ENCODE data around the gene TIRAP. TPM values are rescaled to one million over a fixed set of nuclear protein-coding genes. Genes with fewer than 3 reads are reported as not detected.
"Not testable (repeated sequence)": the region's sequence is repeated elsewhere in the genome, so short reads cannot be mapped to it uniquely, and the experiment has no call there.

Gene TIRAP, protein sequence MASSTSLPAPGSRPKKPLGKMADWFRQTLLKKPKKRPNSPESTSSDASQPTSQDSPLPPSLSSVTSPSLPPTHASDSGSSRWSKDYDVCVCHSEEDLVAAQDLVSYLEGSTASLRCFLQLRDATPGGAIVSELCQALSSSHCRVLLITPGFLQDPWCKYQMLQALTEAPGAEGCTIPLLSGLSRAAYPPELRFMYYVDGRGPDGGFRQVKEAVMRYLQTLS
- 10 to 100 TPM; 10.6 to 19.1 (median 13.5) TPM for polyA plus RNA-seq (ENCODE audit: insufficient read length in 4 of 4)

DNA sequence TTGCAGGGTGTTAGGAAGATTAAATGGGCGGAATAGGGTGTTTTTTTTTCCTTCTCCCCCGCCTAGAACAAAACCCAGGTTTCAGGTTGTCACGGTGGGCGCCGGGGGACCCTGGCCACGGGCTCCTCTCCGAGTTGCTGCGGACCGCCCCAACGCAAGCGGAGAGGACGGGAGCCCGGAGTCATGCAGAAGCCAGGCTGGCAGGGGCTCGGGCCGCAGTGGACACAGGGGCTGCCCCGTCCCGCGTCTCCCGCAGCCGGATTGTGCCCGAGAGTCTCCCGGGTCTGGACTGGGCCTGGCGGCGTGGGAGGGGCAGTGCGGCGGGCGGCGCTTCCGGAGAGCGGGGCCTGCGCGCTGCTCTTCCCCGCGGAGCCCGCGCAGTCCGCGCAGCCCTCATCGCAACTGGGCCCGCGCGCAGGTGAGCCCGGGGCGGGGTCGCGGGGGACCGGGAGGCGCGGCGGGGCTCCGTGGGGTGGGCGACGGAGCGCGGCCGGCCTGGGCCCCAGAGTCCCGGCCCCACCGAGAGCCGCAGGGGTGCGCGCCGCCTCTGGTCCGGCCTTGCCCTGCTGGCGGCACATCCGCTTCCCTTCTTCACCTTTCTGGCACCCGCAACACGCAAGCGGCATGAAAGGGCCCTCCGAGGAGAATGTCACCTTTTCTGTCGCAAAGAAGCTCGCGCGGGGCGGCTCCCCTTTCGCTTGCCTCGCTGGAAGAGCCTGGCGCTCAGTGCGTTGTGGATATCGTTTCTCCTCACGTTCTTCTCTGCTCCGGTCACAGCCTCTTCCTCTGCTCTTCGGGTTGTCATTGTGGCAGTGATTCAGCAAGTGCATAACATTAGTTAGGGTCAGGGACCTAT, at the start of gene TIRAP:
TIRAP (plus strand) TSS at position 358 of the 856 bp plus-strand sequence. CDS start 7,802 bp downstream, outside the sequence.
- DNase-seq (ENCODE audit: low read depth in 4 of 4, low spot score in 2 of 4), result peak in 2 of 4 donors; percentile 37 to 45

DNA sequence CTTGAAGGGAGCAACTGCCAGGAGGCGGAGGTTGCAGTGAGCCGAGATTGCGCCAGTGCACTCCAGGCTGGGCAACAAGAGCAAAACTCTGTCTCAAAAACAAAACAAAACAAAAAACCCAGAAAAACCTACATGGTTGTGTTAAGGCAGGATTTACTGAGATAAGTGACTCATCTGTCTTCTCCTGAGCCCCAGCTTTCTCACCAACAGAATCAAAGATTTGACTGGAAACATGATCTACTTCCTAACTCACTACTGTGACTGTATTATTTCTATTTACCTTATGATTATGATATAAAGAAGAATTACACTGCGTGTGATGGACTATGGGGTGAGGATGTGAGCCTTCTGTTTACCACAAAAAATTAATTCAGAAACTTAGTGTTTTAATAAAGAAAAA, 49.5 kb upstream of the TIRAP start:
- DNase-seq (ENCODE audit: low read depth in 4 of 4, low spot score in 2 of 4), result no peak

DNA sequence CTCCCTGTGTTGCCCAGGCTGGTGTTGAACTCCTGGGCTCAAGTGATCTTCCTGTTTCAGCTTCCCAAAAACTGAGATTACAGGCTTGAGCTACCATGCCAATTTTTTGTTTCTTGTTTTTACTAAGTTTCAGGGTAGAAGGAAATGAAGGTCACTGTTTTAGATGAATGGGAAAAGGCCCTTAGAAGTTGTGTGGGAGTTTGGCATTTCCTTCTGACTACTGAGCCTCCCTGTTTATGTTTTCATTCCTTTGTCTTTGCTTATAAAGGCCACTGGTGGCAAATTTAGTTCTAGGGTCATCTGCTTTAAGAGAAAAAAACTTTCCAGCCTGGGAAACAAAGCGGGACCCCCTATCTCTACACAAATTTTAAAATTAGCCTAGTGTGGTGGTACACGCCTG, 36.3 kb upstream of the TIRAP start:
- DNase-seq (ENCODE audit: low read depth in 4 of 4, low spot score in 2 of 4), result no peak

DNA sequence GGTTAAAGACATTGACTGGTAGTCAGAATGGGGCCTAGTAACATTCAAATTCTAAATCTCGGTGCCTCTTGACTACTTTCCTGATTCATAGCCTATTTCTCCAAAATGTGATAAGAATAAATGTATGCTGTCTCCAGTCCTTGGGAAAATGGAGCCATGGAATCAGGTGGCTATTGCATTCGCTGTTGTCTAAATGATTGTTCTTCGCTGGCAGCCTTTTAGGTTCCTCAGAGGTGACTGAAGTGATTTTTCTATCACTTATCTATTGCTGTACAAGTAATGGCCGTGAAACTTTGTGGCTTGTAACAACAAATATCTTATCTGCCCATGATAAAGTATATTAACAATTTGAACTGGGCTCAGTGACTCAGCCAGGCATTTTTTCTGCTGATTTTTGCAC, 29.6 kb upstream of the TIRAP start:
- no peak for DNase-seq (ENCODE audit: low read depth in 4 of 4, low spot score in 2 of 4)

DNA sequence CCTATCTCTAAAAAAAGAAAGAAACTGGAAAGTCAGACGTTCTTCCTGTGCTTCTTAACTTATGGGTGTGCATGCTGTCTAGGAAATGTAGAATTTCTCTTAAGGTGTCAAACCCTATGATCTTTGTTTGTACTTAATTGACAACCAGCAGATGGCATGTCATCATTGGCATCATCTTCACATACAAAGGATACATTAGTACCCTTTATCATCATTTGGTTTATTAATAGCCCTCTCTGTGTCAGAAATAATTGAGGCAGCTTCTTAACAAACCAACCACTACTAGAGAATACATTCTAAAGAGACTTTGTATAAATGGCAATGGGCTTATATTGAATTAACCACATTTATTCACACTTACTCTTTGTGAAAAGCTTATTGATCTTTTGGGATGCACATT, 28.1 kb upstream of the TIRAP start:
- DNase-seq (ENCODE audit: low read depth in 4 of 4, low spot score in 2 of 4), result no peak

DNA sequence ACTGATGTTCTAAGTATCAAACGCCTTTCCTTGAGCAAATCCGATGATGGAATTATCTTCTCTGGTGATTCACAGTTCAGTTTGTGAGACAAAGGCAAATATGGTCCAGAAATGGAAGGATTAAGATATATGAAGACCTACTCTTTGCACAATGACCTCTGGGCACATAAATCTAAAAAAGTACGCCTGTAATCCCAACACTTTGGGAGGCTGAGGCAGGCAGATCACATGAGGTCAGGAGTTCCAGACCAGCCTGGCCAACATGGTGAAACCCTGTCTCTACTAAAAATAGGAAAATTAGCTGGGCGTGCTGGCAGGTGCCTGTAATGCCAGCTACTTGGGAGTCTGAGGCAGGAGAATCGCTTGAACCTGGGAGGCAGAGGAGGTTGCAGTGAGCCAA, 27.4 kb upstream of the TIRAP start:
- not testable (repeated sequence) for DNase-seq (ENCODE audit: low read depth in 4 of 4, low spot score in 2 of 4)

DNA sequence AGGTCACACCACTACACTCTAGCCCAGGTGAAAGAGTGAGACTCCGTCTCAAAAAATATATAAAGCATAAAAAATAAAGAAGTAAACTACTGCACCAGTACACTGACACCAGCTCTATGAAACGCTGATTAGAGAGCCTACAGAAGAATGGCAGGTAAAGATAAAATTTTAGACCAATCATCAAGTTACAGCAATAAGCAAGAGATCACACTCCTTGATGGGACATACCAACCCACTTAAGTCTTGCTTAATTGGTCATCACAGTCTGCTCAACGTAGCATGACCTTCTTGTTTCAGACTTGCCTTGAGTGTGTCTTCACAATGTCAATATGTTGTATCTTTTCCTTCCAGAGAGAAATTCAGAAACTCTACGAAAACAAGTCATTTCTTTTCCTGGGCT, 26.7 kb upstream of the TIRAP start:
- DNase-seq (ENCODE audit: low read depth in 4 of 4, low spot score in 2 of 4), result no peak

DNA sequence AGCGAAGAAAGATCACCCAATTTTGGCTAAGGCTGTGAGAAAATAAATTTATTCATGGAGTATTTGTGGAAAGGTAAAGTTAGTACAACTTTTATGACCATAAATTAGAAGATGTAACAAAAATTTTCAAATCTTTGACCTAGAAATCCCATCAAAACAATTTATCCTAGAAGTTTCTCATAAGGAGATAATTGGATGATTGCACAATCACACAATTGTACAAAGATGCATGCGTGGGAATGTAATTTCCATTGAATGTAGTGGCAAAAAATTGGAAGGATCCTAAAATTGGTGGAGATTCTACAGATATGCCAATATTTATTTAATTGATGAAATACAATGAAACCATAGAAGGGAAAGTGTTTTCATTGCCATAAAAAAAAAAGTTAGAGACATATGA, 25.7 kb upstream of the TIRAP start:
- no peak for DNase-seq (ENCODE audit: low read depth in 4 of 4, low spot score in 2 of 4)

DNA sequence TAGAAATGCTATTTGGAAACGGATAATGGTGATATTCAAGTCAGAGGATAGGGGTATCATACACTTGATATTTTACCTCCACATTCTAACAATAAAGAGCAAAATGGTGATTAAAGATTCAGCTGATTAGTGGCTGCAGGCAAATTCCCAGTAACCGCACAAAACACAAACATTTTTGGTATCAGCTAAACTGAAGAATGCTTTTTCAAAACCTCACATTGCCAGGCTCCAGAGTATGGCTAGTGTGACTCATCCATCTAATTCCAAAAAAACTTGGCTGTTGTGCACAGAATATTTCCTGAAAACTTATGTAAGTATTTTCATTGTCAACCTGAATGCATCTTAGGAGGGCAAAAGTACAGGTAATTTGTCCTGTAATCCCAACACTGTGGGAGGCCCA, 25.1 kb upstream of the TIRAP start:
- no peak for DNase-seq (ENCODE audit: low read depth in 4 of 4, low spot score in 2 of 4)

DNA sequence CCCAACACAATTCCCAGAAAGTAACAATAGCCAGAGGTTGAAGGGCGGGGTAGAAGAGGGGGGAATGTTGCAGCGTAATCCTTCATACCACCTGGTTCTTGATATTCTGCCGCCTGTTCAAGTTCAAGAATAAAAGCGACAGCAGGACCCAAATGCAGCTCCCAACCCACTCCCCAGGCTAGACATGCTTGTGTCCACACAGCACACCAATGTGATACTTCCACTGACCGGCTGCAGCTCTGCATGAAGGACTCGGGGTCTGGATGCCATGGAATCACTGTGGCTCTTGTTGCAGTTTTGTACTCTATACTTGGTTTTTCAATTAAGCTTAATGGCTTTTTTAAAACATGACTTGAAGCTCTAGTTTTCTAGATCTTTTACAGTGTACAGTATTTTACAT, 20.7 kb upstream of the TIRAP start:
- DNase-seq (ENCODE audit: low read depth in 4 of 4, low spot score in 2 of 4), result no peak

DNA sequence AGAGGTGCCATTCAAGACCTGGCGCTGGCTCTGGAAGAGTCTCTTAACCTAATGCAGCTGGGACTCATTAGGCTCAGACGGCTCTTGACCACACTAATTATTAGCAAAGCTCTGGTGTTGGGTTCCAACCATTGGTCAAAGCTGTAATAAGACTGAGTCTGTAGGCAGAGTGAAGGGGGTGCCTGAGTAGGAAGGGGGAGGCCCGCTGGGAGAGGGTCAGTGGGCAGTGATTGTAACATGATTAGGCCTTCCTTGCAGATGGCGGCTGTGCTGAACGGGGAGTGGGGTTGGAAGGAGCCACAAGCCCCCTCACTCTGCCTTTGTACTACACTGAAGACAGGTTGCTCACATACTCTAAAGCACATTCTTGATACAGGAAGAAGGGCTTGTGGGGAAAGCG, 19.4 kb upstream of the TIRAP start:
- no peak for DNase-seq (ENCODE audit: low read depth in 4 of 4, low spot score in 2 of 4)

DNA sequence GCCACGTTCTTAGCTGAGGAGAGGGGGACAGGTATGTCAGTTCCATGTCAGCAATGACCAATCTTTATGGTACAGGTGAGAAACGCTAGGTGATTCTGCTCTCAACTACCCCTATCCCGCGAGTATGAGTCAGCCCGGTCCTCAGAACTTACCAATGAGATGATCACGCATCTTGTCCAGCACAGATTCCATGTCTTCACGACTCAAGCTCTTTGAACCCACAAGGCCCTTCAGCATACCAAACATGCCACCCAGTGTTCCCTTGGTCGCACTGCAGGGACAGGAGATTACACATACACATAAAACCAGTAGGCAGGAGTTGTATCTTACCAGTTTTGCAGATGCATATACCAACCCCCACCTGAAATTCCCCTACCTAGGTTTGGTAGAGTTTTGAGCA, 17.1 kb upstream of the TIRAP start:
- DNase-seq (ENCODE audit: low read depth in 4 of 4, low spot score in 2 of 4), result no peak

DNA sequence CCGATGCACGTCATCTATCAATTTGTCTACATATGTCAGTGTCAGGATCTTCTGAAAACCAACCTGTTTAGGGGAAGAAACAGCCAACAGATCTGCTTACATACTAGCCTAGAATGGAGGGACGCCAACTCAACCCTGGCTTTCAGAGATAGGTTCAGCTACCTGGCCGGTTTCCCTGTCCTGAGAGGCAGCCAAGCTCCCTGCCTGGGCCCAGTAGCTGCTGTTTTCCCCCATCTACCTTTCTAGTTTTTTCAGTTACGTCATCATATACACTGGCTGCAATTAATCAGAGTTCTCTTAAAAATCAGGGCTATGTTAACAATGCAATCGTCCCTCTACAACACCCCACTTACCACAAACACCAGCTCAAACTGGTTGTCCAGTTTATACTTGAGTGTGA, 15.2 kb upstream of the TIRAP start:
- DNase-seq (ENCODE audit: low read depth in 4 of 4, low spot score in 2 of 4), result no peak

DNA sequence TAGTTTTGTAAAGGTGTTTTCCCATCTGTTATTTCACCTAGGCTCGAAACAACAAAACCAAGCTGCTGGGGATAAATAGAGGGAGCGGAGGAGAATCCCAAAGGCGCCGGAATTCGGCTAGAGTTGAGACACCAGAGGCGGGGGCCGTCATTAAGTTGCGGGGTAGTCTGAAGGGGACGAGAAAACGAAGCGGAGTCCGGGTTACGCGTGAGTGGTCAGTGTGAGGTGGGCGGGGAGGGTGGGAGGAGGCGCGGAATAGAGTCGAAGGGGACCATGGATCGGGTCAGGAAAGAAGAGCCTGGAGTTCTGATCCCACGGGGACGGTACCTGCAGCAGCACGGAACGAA, 14.6 kb upstream of the TIRAP start:
- DNase-seq (ENCODE audit: low read depth in 4 of 4, low spot score in 2 of 4), result no peak

DNA sequence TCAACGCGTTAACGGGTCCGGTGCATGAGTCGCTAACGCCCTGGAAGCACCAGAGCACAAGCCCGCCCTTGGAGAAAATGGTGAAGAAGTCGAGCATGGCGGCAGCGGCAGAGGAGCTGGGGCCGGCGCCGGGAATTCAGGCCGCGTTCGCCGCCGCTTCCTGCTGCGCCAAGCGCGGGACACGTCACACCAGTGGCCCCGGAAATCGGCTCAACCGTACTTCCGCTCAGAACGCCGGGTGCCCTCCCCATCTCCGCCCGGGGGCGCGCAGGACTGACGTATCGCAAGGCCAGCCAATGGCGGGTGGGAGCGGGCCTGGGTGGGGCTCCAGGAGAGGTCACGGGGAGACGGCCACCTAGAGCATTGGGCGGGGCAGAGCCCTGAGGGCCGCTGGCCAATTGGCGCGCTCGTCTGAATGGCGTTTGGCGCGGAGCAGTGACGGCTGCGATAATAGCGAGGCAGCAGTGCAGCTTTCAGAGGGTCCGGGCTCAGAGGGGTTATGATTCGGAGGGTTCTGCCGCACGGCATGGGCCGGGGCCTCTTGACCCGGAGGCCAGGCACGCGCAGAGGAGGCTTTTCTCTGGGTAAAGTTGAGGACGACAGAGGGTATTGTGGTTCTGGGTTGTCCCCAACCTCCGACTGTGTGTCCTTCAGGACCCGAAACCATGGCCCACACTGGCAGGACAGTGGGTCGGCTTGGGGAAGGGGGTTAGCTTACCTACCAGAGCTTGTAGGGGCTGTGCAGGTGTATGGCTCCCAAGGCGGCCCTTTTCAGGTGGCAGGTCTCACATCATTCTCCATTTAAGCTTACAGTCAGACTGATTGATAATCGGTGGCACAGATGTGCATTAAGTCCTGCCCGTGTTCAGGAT, 13.9 kb upstream of the TIRAP start, which contains the start of the genes FOXRED1 and SRPRA:
FOXRED1 (plus strand) TSS at position 447 of the 872 bp plus-strand sequence; CDS start at position 500, 53 bp downstream.
SRPRA (minus strand) TSS at position 188 of the 872 bp plus-strand sequence; CDS start at position 97, 91 bp downstream.
- peak; percentile 82 to 98 (median 96) for DNase-seq (ENCODE audit: low read depth in 4 of 4, low spot score in 2 of 4)

DNA sequence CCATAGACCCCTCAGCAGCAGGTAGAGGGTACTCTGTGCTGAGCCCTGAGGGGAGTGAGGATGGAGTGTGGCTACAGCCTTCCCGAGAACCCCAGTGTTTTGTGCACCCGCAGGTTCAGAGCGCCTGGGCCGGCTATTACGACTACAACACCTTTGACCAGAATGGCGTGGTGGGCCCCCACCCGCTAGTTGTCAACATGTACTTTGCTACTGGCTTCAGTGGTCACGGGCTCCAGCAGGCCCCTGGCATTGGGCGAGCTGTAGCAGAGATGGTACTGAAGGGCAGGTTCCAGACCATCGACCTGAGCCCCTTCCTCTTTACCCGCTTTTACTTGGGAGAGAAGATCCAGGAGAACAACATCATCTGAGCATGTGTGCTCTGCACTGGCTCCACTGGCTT, 5.6 kb upstream of the TIRAP start:
- DNase-seq (ENCODE audit: low read depth in 4 of 4, low spot score in 2 of 4), result no peak

DNA sequence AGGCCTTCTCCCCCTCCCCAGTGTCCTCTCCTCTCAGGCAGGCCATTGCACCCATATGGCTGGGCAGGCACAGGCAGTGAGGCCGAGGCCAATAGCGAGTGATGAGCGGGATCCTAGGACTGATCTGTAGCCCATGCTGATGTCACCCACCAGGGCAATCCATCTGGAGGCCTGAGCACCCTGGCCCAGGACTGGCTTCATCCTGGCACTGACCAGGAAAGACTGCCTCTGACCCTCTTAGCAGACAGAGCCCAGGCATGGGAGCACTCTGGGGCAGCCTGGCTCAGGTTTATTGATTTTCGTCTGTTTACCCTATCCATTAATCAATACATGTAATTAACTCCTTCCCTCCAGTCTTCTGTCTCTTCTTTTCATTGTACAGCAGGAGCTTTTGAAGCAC, 5.1 kb upstream of the TIRAP start:
- no peak for DNase-seq (ENCODE audit: low read depth in 4 of 4, low spot score in 2 of 4)

DNA sequence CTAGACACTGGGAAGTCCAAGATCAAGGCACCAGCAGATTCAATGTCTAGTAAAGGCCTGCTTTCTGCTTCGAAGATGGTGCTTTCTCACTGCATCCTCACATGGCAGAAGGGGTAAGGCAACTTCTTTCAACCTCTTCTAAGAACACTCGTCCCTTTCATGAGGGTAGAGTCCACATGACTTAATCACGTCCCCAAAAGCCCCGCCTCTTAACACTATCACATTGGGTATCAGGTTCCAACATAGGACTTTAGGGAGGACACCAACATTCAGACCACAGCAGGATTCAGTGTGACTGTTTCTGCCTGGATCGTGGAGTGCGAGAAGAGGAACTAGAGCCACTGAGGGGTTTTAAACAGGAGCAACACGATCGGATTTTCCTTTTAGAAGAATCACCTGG, 3.7 kb upstream of the TIRAP start:
- no peak for DNase-seq (ENCODE audit: low read depth in 4 of 4, low spot score in 2 of 4)

DNA sequence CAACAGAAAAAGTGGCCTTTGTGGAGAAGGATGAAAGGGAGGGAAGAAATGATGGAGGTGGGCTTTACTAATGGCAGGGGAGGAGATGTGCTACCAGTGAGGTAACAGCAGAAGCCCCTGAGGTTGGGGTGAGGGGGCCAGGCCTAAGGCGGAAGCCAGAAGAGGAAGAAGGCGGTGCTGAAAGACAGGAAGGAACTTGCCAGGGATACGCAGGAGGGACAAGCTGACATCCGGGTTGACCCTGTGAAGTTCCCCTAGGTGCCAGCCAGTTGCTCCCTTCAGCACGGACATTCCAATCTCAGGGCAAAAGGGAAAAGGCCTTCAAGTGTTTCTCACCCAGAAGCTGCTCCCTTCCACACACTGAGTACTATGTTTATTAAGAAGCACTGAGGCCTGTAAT, 2.3 kb upstream of the TIRAP start:
- no peak for DNase-seq (ENCODE audit: low read depth in 4 of 4, low spot score in 2 of 4)

DNA sequence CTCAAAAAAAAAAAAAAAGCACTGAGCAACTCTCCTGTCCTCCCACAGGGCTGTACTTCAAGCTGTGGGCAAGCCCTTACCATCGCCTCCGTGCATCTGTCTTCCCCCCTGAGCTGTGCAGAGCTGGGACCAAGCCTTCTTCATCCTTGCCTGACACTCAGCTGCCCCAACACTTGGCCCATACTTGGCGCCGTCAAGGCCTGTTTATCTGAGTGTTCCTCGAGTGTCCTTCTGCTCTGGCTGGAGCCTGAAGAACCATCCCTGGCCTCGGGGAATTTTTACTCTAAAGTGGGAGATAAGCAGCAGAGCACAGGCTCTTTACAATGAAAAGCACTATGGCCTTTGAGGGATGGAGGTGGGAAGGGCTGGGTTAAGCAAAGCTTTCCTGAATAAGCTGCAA, 1.6 kb upstream of the TIRAP start:
- DNase-seq (ENCODE audit: low read depth in 4 of 4, low spot score in 2 of 4), result no peak

DNA sequence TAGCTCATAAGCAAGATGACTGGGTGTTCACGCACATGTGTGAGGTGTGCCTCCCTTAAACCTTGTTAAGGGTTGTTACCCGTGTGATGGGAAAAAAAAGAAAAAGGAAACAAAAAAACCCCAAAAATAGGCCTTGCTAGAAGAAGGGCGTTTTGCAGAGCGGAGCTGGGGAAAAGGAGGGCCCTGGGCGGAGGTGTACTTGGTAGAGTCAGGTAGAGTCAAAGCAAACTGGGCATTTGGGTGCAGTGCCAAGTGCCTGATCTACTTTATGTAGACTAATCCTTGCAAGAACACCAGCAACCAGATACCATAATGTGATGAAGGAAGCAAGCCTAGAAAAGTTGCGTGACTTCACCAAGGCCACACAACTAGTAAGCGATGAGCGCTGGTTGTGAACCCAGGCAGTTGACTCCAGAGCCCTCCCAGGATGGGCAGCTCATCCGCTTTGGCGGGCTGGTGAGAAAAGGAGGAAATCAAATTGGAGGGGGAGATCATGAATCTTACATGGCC, 1.2 kb upstream of the TIRAP start:
- no peak for DNase-seq (ENCODE audit: low read depth in 4 of 4, low spot score in 2 of 4)
